ENCODE measurements around the gene DEXI. TPM values are rescaled to one million over a fixed set of nuclear protein-coding genes. Genes with fewer than 3 reads are reported as not detected.

DEXI gene
- total and polyA plus RNA-seq, 2 of the 4 experiments (the other 2 are of a cell fraction) = 43.7 to 63.6 TPM

- Histone ChIP-seq H3K27ac (ENCODE audit: insufficient read depth, low read length) (no peak overlapping the region), H3K4me1 (ENCODE audit: control insufficient read depth, insufficient read depth, low read length) (no peaks in the 10 kb centered on the region), H3K9me1 (ENCODE audit: insufficient read depth, low read length) (no peaks in the 10 kb centered on the region), H3K23ac (ENCODE audit: low read depth, low read length) (no peak overlapping the region), H3K79me1 (ENCODE audit: low read depth in 1 of 2, low read length in 2 of 2) (no peaks in the 10 kb centered on the region), H2AK5ac (ENCODE audit: low read depth, low read length) (no peak overlapping the region), H3K27me3 (ENCODE audit: control insufficient read depth, insufficient read depth, low read length) (peaks cover 18% of the 10 kb centered on the region), H2BK15ac (ENCODE audit: low read depth, low read length) (no peak overlapping the region), H3K56ac (ENCODE audit: extremely low read depth, insufficient read depth, low read length) (no peak overlapping the region), H3K4ac (ENCODE audit: low read depth, low read length) (no peak overlapping the region), H3K4me2 (ENCODE audit: low read depth, low read length) (no peak overlapping the region), H2BK5ac (ENCODE audit: low read depth, low read length, poor library complexity, severe bottlenecking) (no peak overlapping the region), H3K9ac (ENCODE audit: low read depth, low read length) (no peak overlapping the region), H3K36me3 (ENCODE audit: control insufficient read depth, insufficient read depth, low read length) (no peaks in the 10 kb centered on the region), H2BK120ac (ENCODE audit: low read depth, low read length) (no peak overlapping the region), H2AK9ac (replicated peaks; ENCODE audit: low read depth, low read length, poor library complexity) (no peak overlapping the region), H3K14ac (replicated peaks; ENCODE audit: low read depth, low read length) (no peak overlapping the region), H2AFZ (replicated peaks; ENCODE audit: low read length, poor library complexity) (no peak overlapping the region), H2BK20ac (ENCODE audit: low read depth, low read length) (no peak overlapping the region), H4K5ac (ENCODE audit: low read depth, low read length) (no peak overlapping the region), H4K20me1 (ENCODE audit: insufficient read depth, low read length) (no peaks in the 10 kb centered on the region), H3K9me3 (ENCODE audit: control insufficient read depth, insufficient read depth, low read length) (peaks cover 6% of the 10 kb centered on the region), H4K91ac (ENCODE audit: insufficient read depth, low read depth, low read length) (no peak overlapping the region), H4K8ac (ENCODE audit: low read depth in 2 of 2, low read length in 2 of 2) (no peak overlapping the region), H3K18ac (ENCODE audit: low read depth, low read length) (no peak overlapping the region), H3K4me3 (ENCODE audit: insufficient read depth, low read depth, low read length) (no peak overlapping the region)
- POLR2A ChIA-PET (ENCODE audit: unreplicated experiment) = no interaction called here
- in situ Hi-C loops (cut with MboI; ENCODE audit: low sequenced_read_pairs) (loop anchor here (25.0 kb wide), 1 partner anchor 645 kb away; no protein-coding TSS in a partner anchor), dilution Hi-C loops (cut with HindIII; ENCODE audit: low sequenced_read_pairs, unreplicated experiment) (no loop called here), intact Hi-C loops (cut with micrococcal nuclease) (no loop called here)
- BruUV-seq (replicated peaks) = no TSS peak
- CTCF ChIA-PET = no interaction called here
- ATAC-seq (ENCODE audit: low read depth) (no peak), DNase-seq (no peak)
- TF ChIP-seq CTCF (conservative IDR thresholded peaks at IDR 0.05; ENCODE audit: low read depth, low read length) = no peak
- no peak for TF ChIP-seq CHD1 (IDR thresholded peaks at IDR 0.05; ENCODE audit: low read depth, low read length)
- no peak for TF ChIP-seq RFX5 (IDR thresholded peaks at IDR 0.05; ENCODE audit: low read depth, low read length)
- TF ChIP-seq MAFK (IDR thresholded peaks at IDR 0.05; ENCODE audit: low read depth, low read length) = no peak
- WGBS, 2 experiments (ENCODE audit: extremely low coverage in 2 of 2, insufficient read length in 1 of 2) = 43% methylated on average over 30 of the region's 46 CpGs; no CpG with 5 or more reads in 1 of the 2 experiments
Observed at GRCh38 chr16:10906914-10907756, 35.1 kb downstream of the DEXI start.
